GM12874 (cell line): ENCODE data around the gene RNF183.

Experiments used
- CTCF ChIP-seq: IDR thresholded peaks from 2 replicates; pipeline ENCODE4 v1.5.1; 2011; ENCODE audit warnings: low read depth, mild to moderate bottlenecking, control low read depth, low read length, moderate library complexity; ENCODE audit not compliant: insufficient read depth

RNF183 gene

DNA sequence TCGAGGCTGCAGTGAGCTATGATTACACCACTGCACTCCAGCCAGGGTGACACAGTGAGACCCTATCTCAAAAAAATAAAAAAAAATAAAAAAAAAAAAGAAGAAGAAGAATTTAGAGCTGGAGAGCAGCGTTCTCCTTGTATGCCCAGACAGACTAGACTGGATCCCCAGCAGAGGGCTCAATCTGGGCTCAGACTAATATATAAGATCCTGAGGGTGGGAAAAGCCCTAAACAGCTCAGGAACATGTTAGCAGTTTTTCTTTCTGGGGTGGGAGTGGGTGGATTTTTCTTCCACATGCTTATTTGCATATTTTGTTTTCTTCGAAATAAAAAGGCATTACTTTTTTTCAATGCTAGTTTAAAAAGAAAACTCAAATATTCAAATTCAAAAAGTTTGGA is 45.3 kb upstream of the RNF183 start:
- TF ChIP-seq CTCF, result no peak

- no peak for TF ChIP-seq CTCF
Measured at GRCh38 chr9:113345671-113346070, 42.5 kb upstream of the RNF183 start.

- no peak for TF ChIP-seq CTCF
Measured at GRCh38 chr9:113345190-113345589, 42.0 kb upstream of the RNF183 start.

DNA sequence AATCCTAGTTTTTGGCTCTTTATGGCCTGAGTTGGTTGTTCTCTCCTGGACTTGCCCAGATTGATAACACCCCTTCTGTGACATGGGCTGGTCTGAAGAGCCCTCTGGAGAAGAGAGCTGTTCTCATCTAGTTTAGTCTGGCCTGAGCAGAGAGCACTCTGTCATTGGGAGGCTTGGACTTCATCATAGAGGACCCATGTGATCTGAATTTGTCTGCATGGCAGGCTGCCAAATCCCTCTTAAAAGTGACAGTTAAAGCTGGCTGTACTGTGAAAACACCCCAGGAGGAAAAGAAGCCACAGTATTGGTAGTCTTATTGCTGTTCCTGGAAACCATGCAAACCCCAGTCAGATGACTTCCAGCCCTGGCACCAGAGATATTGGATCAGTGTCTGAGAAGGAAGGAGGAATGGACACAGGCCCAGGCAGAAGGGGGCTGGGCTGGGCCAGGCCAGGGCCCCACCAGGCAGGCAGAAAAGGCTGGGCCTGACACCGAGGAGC is 40.6 kb upstream of the RNF183 start:
- TF ChIP-seq CTCF, result no peak

DNA sequence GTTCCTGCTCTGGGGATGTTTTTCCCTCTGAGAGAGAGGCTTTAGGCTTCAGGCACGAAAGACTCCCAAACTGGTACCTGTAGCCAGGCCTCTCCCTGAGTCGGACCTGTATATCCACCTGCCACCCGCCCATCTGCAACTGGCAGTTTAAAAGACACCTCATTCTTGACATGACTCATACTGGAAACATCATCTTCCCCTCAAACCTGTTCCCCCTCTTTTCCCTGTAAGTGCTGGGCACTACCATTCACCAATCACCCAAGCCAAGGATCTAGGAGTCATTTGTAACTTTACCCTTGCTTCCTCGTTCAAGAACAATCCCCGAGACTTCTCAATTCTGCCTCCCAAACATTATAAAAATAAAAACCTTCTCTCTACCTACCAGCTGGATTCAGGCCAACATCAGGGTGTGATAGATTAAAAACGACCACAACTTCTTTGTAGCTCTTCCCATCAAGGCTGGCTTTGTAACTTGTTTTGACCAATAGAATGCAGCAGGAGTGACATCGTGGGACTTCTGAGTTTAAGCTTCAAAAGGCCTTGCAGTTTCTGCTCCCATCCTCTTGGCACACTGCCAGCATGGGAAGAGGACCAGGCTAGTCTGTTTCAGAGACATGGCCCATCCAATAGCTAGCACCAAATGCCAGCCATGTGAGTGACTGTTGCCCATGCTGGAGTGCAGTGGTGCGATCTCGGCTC is 38.7 kb upstream of the RNF183 start:
- TF ChIP-seq CTCF, result no peak

DNA sequence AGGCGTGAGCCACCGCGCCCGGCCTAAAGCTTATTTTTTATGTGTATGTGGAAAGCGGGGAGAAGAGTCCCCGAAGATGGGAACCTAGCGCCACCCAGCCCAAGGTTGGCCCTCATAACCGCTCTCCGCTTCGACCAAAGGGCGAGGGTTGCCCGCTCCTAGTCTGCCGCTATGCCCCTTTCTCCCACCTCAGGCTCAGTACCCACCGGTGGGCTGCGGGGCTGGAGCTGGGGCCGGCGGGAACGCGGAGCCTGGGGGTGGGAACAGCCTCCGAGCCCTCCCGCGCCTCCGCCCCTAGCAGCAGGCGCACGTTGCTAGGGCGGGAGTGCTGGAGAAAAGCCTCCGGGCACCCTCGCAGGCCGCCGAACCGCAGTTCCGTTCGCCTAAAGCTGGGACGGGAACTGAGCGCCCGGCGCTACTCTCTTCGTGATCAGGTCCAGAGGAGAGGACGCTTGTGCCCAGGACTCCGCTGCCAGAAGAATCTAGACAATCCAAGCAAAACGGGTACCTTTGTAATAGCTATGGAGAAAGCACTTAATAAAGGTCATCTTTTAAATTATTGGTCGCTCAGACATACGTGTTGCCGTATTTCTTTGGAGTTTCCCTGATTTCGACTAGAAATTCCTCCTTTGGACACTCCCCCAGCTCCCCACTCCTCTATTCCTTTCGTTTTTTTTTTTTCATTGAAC is 37.0 kb upstream of the RNF183 start, which contains the start of gene WDR31:
Gene WDR31, minus strand, starts transcription at position 265 of the 689 bp plus-strand sequence. CDS start 8,253 bp downstream, outside the sequence.
- no peak for TF ChIP-seq CTCF

DNA sequence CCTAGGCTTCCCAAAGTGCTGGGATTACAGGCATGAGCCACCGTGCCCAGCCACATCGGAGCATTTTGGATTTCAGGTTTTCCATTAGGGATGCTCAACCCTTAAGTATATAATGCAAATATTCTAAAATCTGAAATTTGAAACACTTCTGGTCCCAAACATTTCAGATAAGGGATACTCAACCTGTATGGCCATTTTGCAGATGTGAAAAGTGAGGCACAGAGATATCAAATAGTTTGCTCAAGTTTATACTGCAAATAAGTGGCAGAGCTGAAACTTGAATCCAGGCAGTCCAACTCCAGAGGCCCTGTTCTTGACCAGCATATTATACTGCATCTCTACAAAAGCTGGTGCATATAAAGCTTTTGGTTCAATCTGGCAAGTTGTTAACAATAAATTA is 34.5 kb upstream of the RNF183 start:
- TF ChIP-seq CTCF, result no peak
